OCI-LY3 (cell line): ENCODE results near the gene GUCY1A2.

Experiments used
- H2AFZ ChIP-seq: fragments of 200-600, 300-600 bp; shearing (Covaris generic); 2 replicates; pipeline ENCODE4 v1.6.0; 2014; ENCODE audit warnings: antibody characterized with exemption, low read depth, low read length
- H3K27ac ChIP-seq: fragments of 200-600, 300-600 bp; sonication (generic); 2 replicates; pipeline ENCODE4 v1.5.1; 2014; ENCODE audit warnings: mild to moderate bottlenecking, low read length, moderate library complexity, mixed read lengths
- H3K27me3 ChIP-seq: fragments of 200-600, 300-600 bp; sonication (generic); 2 replicates; pipeline ENCODE4 v1.6.1; 2014; ENCODE audit warnings: low read depth, low read length, mixed read lengths
- H3K36me3 ChIP-seq: fragments of 200-600, 300-600 bp; sonication (generic); replicated peaks from 2 replicates; pipeline ENCODE3; 2014; ENCODE audit warnings: low read depth, low read length, mixed read lengths
- H3K4me1 ChIP-seq: fragments of 300-600, 200-600 bp; sonication (generic); 2 replicates; pipeline ENCODE4 v1.6.1; 2014; ENCODE audit warnings: low read length, mixed read lengths
- H3K4me2 ChIP-seq: fragments of 200-600, 300-600 bp; sonication (generic); 2 replicates; pipeline ENCODE4 v1.6.1; 2014; ENCODE audit warnings: low read length, mixed read lengths
- H3K4me3 ChIP-seq: fragments of 300-600, 200-600 bp; sonication (generic); 2 replicates; pipeline ENCODE4 v1.5.1; 2014; ENCODE audit warnings: antibody characterized with exemption, mild to moderate bottlenecking, low read length, moderate library complexity
- H3K79me2 ChIP-seq: fragments of 300-600, 200-600 bp; shearing (Covaris generic); 2 replicates; pipeline ENCODE4 v1.6.1; 2014; ENCODE audit warnings: mild to moderate bottlenecking, low read length, mixed read lengths
- H3K9ac ChIP-seq: fragments of 300-600, 200-600 bp; shearing (Covaris generic); 2 replicates; pipeline ENCODE4 v1.6.0; 2014; ENCODE audit warnings: mild to moderate bottlenecking, low read length, moderate library complexity
- H3K9me3 ChIP-seq: fragments of 200-600, 300-600 bp; shearing (Covaris generic); 2 replicates; pipeline ENCODE4 v1.6.1; 2014; ENCODE audit warnings: low read length, mixed read lengths; ENCODE audit not compliant: insufficient read depth
- H4K20me1 ChIP-seq: fragments of 200-600, 300-600 bp; sonication (generic); 2 replicates; pipeline ENCODE4 v1.6.1; 2016; ENCODE audit warnings: low read length, mixed read lengths; ENCODE audit not compliant: insufficient read depth
- EZH2phosphoT487 ChIP-seq: fragments of 200-600 bp; shearing (Covaris generic); IDR thresholded peaks from 2 replicates; pipeline ENCODE4 v1.6.1; 2018; ENCODE audit warnings: antibody characterized with exemption, mixed run types, low read depth
- TF ChIP-seq, protein P1 (sequence below): fragments of 200-600, 300-600 bp; sonication (generic); IDR thresholded peaks from 2 replicates; pipeline ENCODE4 v1.5.1; 2014; ENCODE audit warnings: antibody characterized with exemption, low read length, low read depth

GUCY1A2 gene

GRCh38 chr11:106821826-106822225 is 196.4 kb downstream of the GUCY1A2 start:
- TF ChIP-seq, protein P1, sequence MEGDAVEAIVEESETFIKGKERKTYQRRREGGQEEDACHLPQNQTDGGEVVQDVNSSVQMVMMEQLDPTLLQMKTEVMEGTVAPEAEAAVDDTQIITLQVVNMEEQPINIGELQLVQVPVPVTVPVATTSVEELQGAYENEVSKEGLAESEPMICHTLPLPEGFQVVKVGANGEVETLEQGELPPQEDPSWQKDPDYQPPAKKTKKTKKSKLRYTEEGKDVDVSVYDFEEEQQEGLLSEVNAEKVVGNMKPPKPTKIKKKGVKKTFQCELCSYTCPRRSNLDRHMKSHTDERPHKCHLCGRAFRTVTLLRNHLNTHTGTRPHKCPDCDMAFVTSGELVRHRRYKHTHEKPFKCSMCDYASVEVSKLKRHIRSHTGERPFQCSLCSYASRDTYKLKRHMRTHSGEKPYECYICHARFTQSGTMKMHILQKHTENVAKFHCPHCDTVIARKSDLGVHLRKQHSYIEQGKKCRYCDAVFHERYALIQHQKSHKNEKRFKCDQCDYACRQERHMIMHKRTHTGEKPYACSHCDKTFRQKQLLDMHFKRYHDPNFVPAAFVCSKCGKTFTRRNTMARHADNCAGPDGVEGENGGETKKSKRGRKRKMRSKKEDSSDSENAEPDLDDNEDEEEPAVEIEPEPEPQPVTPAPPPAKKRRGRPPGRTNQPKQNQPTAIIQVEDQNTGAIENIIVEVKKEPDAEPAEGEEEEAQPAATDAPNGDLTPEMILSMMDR = no peak
- TF ChIP-seq EZH2phosphoT487 = no peak
- no peaks in the 10 kb centered on the region for H3K4me1 ChIP-seq
- H3K9ac ChIP-seq = no peak overlapping the region
- H3K4me2 ChIP-seq = no peak overlapping the region
- no peaks in the 10 kb centered on the region for H3K9me3 ChIP-seq
- H3K36me3 ChIP-seq = no peaks in the 10 kb centered on the region
- no peaks in the 10 kb centered on the region for H3K79me2 ChIP-seq
- no peaks in the 10 kb centered on the region for H4K20me1 ChIP-seq
- no peak overlapping the region for H3K27ac ChIP-seq
- H2AFZ ChIP-seq = no peak overlapping the region
- no peaks in the 10 kb centered on the region for H3K27me3 ChIP-seq
- H3K4me3 ChIP-seq = no peak overlapping the region

DNA sequence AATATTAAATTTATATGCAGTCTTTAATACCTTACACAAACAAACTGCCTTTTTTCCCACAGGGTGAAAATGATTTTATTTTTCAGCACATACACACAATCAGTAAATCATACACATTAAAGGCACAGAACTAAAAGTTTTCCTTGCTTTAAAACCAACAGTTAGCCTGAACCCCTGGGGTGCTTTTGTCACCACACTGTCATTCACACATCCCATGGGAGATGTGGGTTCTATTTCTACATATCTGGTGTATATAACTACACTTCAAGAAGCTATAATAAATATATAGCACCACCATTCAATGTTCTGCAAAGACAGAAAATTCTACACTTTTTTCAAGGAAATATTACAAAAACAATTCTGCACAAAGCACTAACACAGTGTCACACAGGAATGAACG is 197.0 kb downstream of the GUCY1A2 start:
- no peaks in the 10 kb centered on the region for H4K20me1 ChIP-seq
- H3K9ac ChIP-seq = no peak overlapping the region
- no peaks in the 10 kb centered on the region for H3K4me1 ChIP-seq
- no peak overlapping the region for H3K4me2 ChIP-seq
- no peak overlapping the region for H3K4me3 ChIP-seq
- H3K27ac ChIP-seq = no peak overlapping the region
- no peaks in the 10 kb centered on the region for H3K79me2 ChIP-seq
- TF ChIP-seq, protein P1 = no peak
- no peak for TF ChIP-seq EZH2phosphoT487
- no peaks in the 10 kb centered on the region for H3K9me3 ChIP-seq
- no peak overlapping the region for H2AFZ ChIP-seq
- H3K36me3 ChIP-seq = no peaks in the 10 kb centered on the region
- H3K27me3 ChIP-seq = no peaks in the 10 kb centered on the region

DNA sequence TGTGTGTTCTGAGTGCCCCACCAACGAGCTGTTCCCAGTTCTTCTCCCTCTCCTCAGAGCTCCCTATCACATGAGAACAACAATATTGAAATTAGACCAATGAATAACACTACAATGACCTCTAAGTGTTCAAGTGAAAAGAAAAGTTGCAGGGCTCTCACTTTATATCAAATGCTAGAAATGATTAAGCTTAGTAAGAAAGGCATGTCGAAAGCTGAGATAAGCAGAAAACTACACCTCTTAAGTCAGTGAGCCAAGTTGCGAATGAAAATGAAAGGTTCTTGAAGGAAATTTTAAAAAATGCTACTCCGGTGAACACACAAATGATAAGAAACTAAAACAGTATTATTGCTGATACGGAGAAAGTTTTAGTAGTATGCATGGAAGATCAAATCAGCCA is 199.8 kb downstream of the GUCY1A2 start:
- no peak overlapping the region for H2AFZ ChIP-seq
- H4K20me1 ChIP-seq = no peaks in the 10 kb centered on the region
- TF ChIP-seq, protein P1 = no peak
- no peak for TF ChIP-seq EZH2phosphoT487
- H3K36me3 ChIP-seq = no peaks in the 10 kb centered on the region
- H3K4me3 ChIP-seq = no peak overlapping the region
- no peaks in the 10 kb centered on the region for H3K79me2 ChIP-seq
- H3K9ac ChIP-seq = no peak overlapping the region
- H3K27me3 ChIP-seq = no peaks in the 10 kb centered on the region
- no peaks in the 10 kb centered on the region for H3K9me3 ChIP-seq
- no peak overlapping the region for H3K4me2 ChIP-seq
- H3K4me1 ChIP-seq = no peaks in the 10 kb centered on the region
- no peak overlapping the region for H3K27ac ChIP-seq

DNA sequence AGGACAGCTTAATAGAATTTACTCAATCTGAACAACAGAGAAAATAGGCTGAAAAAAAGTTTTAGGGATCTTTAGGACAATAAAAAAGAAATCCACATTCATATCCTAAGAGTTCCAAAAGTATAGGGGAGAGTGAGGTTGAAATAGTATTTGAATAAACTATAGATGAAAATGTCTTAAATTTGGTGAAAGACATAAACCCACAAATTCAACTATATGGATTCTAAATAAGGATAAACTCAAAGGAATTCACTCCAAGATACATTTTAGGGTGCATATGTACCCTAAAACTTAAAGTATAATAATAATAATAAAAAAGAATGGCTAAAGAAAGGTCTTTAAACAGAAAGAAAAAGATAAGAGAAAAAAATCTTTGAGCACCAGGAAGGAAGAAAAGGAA is 203.1 kb downstream of the GUCY1A2 start:
- H3K9ac ChIP-seq = no peak overlapping the region

More for the DNA sequence above, 203.1 kb downstream of the GUCY1A2 start:
- no peaks in the 10 kb centered on the region for H3K79me2 ChIP-seq
- no peak overlapping the region for H3K27ac ChIP-seq
- H3K4me3 ChIP-seq = no peak overlapping the region
- no peak overlapping the region for H2AFZ ChIP-seq
- no peak overlapping the region for H3K4me2 ChIP-seq
- H4K20me1 ChIP-seq = no peaks in the 10 kb centered on the region
- H3K9me3 ChIP-seq = no peaks in the 10 kb centered on the region
- TF ChIP-seq, protein P1 = no peak
- no peak for TF ChIP-seq EZH2phosphoT487
- no peaks in the 10 kb centered on the region for H3K36me3 ChIP-seq
- H3K27me3 ChIP-seq = no peaks in the 10 kb centered on the region
- H3K4me1 ChIP-seq = no peaks in the 10 kb centered on the region
